Spinal cord (tissue), 10 donors: ENCODE data around the gene STAG1. TPM values are rescaled to one million over a fixed set of nuclear protein-coding genes. Genes with fewer than 3 reads are reported as not detected.
A peak's percentile ranks its signal among the peaks of the same experiment; 100 is the strongest.
"Not testable (repeated sequence)": the region's sequence is repeated elsewhere in the genome, so short reads cannot be mapped to it uniquely, and the experiment has no call there.

Source experiments
- DNase-seq, 6 donors: peaks; one replicate each; pipeline versions ENCODE4 v3.0.0 to v3.0.0-alpha.2; 2013 to 2015; ENCODE audit warnings: low spot score in 6 of 6, low read depth in 4 of 6
- H3K27ac ChIP-seq: one replicate; pipeline ENCODE4 v1.5.1; 2013; ENCODE audit warnings: low read depth, low read length, control low read depth
- H3K27me3 ChIP-seq: one replicate; pipeline ENCODE4 v1.6.1; 2013; ENCODE audit warnings: low read length; ENCODE audit not compliant: control insufficient read depth, insufficient read depth
- H3K36me3 ChIP-seq: one replicate; pipeline ENCODE4 v1.6.1; 2013; ENCODE audit warnings: low read length; ENCODE audit not compliant: control insufficient read depth, insufficient read depth
- H3K4me1 ChIP-seq: one replicate; pipeline ENCODE4 v1.6.1; 2013; ENCODE audit warnings: low read length; ENCODE audit not compliant: control insufficient read depth, insufficient read depth
- H3K4me3 ChIP-seq: one replicate; pipeline ENCODE4 v1.5.1; 2013; ENCODE audit warnings: low read depth, low read length, control low read depth
- H3K9me3 ChIP-seq: one replicate; pipeline ENCODE4 v1.6.1; 2013; ENCODE audit warnings: low read length; ENCODE audit not compliant: control insufficient read depth, insufficient read depth
- WGBS: methylation state at CpG from one replicate; pipeline ENCODE4 v1.1.5; 2013; ENCODE audit warnings: missing lambda C conversion rate; ENCODE audit not compliant: insufficient coverage; 5-methylcytosine and 5-hydroxymethylcytosine counted together
- polyA plus RNA-seq, 2 donors: library from polyadenylated mRNA; unstranded; fragments of 120-200 nt; gene quantifications; one replicate each; pipeline ENCODE4 v1.2.1, GENCODE V29; 2013; ENCODE audit not compliant: insufficient read length in 2 of 2
- total RNA-seq, 2 donors: library from RNA; depleted of rRNA in 1 of 2; stranded (reverse); fragments of 120-200 nt in 1 of 2; fragments of >200 nt in 1 of 2; gene quantifications; one replicate each; pipeline versions ENCODE4 v1.2.3 to v1.2.4, GENCODE V29; 2013 to 2014
- donor health status: healthy.

STAG1 gene
- total and polyA plus RNA-seq, 4 donors, result 24.8 to 77.4 (median 45.0) TPM

DNA sequence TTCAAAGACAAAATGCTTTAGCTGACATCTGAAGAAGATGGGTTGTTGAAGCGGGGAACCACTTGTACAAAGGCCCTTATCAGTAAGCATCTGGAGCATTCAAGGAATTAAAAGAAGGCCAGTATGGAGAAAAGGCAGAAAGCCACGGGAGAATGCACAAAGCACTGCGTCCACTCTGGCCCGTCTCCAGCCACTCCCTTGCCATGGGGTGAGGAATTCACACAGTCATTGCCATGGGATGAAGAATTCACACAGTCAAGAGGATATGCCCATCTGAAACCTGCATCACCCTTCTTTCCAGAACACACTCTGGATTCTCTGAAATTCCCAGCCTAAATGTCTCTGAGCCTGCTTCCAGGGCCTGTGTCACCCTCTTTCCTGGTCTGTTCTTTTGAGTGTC lies 26.7 kb upstream of the STAG1 start:
- no peaks in the 10 kb centered on the region for H3K4me1 ChIP-seq
- H3K27ac ChIP-seq, result no peak overlapping the region
- H3K27me3 ChIP-seq, result no peaks in the 10 kb centered on the region
- no peaks in the 10 kb centered on the region for H3K36me3 ChIP-seq
- no peak for DNase-seq
- WGBS, result 59% methylated on average over 4 of the region's 4 CpGs
- H3K4me3 ChIP-seq, result no peak overlapping the region
- H3K9me3 ChIP-seq, result no peaks in the 10 kb centered on the region

- no peaks in the 10 kb centered on the region for H3K4me1 ChIP-seq
- no peaks in the 10 kb centered on the region for H3K36me3 ChIP-seq
- H3K27ac ChIP-seq, result no peak overlapping the region
- no peak overlapping the region for H3K4me3 ChIP-seq
- 88% methylated on average over 1 of the region's 1 CpG for WGBS
- no peaks in the 10 kb centered on the region for H3K9me3 ChIP-seq
- no peak for DNase-seq
- no peaks in the 10 kb centered on the region for H3K27me3 ChIP-seq
Observed at GRCh38 chr3:136772709-136773108, 20.5 kb upstream of the STAG1 start.

DNA sequence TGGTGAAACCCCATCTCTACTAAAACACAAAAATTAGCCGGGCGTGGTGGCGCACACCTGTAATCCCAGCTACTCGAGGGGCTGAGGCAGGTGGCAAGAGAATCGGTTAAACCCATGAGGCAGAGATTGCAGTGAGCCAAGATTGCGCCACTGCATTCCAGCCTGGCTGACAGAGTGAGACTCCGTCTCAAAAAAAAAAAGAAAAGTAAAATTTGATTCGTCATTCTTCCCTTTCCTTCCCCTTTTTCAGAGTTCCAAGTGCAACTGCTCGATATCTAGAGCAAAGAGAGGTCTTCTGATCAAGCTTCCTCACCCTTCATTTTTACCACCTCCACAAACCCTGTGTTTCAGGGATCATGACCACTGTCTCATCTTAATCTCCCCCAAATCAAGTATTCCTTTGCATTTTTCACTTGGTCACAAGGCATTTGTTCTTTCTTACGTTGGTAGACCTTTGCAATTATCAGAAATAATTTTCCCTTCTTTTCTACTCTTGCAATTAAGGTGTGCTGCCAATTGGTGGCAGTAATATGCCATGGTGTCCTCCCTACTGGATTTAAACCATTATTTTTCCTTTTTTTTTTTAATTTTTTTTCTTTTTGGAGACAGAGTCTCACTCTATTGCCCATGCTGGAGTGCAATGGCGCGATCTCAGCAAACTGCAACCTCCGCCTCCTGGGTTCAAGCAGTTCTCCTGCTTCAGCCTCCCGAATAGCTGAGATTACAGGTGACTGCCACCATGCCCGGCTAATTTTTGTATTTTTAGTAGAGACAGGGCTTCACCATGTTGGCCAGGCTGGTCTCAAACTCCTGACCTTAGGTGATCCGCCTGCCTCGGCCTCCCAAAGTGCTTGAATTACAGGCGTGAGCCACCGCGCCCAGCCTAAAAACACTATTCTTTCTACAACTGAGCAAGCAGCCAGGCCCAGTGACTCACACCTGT lies 6.3 kb upstream of the STAG1 start:
- H3K27ac ChIP-seq, H3K9me3 ChIP-seq, H3K27me3 ChIP-seq, H3K36me3 ChIP-seq, H3K4me3 ChIP-seq, H3K4me1 ChIP-seq, DNase-seq: not testable (repeated sequence)
- 92% methylated on average over 19 of the region's 20 CpGs for WGBS

DNA sequence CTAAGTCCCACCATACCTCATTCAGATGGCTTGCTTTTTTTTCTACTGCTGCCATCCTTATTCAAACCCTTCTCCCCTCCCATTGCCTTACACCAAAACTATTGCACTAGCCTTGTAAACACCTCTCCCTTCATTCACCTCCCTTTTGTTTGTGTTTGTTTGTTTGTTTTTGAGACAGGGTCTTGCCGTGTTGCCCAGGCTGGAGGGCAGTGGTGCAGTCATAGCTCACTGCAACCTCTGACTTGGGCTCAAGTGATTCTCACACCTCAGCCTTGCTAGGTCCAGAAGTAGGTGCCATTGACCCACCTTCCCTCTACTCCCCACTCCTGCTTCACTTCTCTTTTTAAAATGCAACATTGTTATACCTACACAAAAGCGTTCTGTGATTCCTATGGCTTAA lies 3.0 kb upstream of the STAG1 start:
- DNase-seq, result no peak
- H3K4me1 ChIP-seq, result peaks cover 5% of the 10 kb centered on the region
- no peaks in the 10 kb centered on the region for H3K9me3 ChIP-seq
- no peak overlapping the region for H3K4me3 ChIP-seq
- H3K36me3 ChIP-seq, result no peaks in the 10 kb centered on the region
- no peaks in the 10 kb centered on the region for H3K27me3 ChIP-seq
- no CpG with 5 or more reads among the region's 2 CpGs for WGBS
- H3K27ac ChIP-seq, result no peak overlapping the region

GRCh38 chr3:136753326-136753939 lies 1.3 kb upstream of the STAG1 start:
- Histone ChIP-seq H3K27me3 (no peaks in the 10 kb centered on the region), H3K27ac (peak overlapping the region; percentile 99), H3K36me3 (no peaks in the 10 kb centered on the region), H3K4me3 (peak overlapping the region; percentile 71), H3K4me1 (peaks cover 10% of the 10 kb centered on the region), H3K9me3 (no peaks in the 10 kb centered on the region)
- WGBS, result 47% methylated on average over 9 of the region's 11 CpGs
- no peak for DNase-seq

DNA sequence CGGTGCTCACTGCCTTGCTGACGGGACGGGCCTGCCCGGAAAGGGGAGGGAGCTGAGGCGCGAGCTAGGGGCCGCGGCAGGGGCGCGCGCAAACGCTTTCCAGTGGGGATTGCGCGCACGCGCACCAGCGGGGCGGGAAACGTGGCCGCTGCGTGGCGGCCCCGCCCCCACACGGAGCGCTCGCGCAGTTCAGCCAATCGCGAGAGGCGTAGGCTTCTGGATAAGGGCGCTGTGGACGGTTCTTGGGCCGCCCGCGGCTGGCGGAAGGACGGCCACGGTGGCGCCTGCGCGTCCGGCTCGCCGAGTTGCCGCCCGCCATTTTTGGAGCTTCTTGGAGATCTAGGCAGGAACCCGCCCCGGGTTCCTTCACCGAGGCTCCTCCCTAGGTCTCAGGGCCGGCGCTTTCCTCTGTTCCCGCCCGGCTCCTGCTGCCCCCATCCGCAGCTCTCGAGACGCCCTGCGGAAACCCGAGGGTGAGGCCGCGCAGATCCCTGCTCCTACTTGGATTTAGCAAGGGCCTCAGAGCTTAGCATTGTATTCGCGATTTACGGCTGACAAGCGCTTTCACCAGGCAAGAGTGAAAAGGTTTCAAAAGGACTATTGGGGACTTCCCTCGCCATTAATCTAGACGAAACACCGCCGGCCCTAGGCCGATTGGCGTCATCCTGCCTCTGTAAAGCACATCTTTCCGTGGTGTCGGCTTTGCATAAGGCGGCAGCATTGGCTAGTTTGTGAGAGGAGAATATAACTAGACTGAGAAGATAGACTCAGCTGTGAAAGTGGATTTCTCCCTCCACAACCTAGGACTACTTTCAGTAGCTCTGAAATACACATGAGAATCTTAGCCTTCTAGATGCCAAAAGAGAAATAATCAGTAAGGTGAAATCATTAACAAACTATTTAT lies 496 bp upstream of the STAG1 start:
- Histone ChIP-seq H3K4me1 (peaks cover 10% of the 10 kb centered on the region), H3K4me3 (peak overlapping the region; percentile 71), H3K27ac (peak overlapping the region; percentile 99), H3K27me3 (no peaks in the 10 kb centered on the region), H3K9me3 (no peaks in the 10 kb centered on the region), H3K36me3 (no peaks in the 10 kb centered on the region)
- under 1% methylated on average over 63 of the region's 73 CpGs for WGBS
- peak; percentile 84 to 100 (median 98) for DNase-seq

DNA sequence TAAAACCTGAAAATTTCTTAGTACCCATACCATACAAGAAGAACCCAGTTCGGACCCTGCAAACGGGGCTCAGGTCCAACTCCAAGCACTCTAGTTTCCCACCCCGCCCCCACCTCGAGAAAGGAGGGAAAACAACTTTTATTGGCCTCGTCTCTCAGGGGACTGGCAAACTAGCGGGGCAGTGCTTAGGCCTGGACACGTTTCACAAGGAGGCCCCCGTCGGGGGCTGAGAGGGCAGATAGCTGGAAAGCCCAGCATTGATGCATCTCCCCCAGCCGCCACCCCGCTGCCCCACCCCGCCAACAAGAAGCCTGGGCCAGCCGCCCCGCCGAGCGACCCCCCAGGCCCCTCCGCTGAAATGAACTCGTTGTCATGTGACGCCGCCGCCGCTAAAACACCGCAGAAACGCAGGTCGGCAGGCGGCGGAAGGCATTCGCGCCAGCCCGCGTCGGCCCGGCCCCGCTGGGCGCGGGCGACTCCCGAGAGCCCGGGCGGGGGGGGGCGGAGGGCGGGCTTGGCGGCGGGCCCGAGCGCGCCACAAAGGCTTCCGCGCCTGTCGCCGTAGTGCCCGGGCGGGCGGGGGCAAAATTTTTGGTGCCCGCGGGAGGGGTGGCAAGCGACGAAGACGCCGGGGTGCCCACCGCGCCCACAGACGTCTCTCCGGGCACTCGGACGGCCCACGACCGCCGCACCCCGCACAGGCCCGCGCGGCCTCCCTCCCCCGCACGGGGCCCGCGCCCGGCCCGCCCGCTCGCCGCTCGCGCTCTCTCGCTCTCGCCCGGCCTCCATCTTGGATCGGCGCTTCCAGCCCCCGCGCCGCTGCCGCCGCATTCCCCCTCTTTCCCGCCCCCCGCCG lies 634 bp downstream of the STAG1 start:
- DNase-seq, result peak; percentile 65 to 92 (median 76)
- Histone ChIP-seq H3K4me1 (peaks cover 12% of the 10 kb centered on the region), H3K36me3 (no peaks in the 10 kb centered on the region), H3K9me3 (no peaks in the 10 kb centered on the region), H3K4me3 (peak overlapping the region; percentile 69), H3K27ac (peak overlapping the region; percentile 94), H3K27me3 (no peaks in the 10 kb centered on the region)
- under 1% methylated on average over 94 of the region's 97 CpGs for WGBS

DNA sequence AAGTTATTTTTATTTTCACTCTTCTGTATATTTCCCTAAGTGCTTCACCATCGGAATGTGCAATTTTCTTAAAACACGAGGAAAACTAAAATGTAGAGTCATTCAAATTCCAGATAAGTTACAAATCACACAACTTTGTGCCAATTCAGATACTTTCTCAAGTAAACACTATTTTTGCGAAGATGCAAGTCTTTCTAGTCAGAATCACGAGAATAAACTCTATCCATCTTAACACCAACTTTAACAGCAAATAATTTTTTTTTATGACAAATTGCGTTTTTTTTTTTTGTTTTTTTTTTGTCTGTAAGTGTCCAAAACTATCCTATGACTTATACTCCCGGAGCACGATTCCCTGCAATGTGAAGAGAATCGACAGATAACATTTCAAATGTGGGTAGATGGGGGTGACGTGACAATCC lies 1.3 kb downstream of the STAG1 start:
- peaks cover 14% of the 10 kb centered on the region for H3K4me1 ChIP-seq
- H3K9me3 ChIP-seq, result no peaks in the 10 kb centered on the region
- no peak for DNase-seq
- H3K27ac ChIP-seq, result peak overlapping the region; percentile 94
- H3K4me3 ChIP-seq, result peak overlapping the region; percentile 69
- no peaks in the 10 kb centered on the region for H3K36me3 ChIP-seq
- 0% methylated on average over 2 of the region's 9 CpGs for whole genome bisulfite sequencing
- no peaks in the 10 kb centered on the region for H3K27me3 ChIP-seq
